Activated CD4-positive, alpha-beta T cell treated with anti-CD3 and anti-CD28 coated beads, Interleukin-2, Interleukin-4, amounts not matched to agents 100 ng/mL and 50 ng/mL, durations not matched to agents 16 hours and 8 hours (primary cell): ENCODE measurements around the gene LCE1B.

ENCODE experiments used
- DNase-seq: peaks from one replicate; pipeline ENCODE4 v3.0.0-alpha.2; 2020; ENCODE audit warnings: low spot score

The LCE1B gene

DNA sequence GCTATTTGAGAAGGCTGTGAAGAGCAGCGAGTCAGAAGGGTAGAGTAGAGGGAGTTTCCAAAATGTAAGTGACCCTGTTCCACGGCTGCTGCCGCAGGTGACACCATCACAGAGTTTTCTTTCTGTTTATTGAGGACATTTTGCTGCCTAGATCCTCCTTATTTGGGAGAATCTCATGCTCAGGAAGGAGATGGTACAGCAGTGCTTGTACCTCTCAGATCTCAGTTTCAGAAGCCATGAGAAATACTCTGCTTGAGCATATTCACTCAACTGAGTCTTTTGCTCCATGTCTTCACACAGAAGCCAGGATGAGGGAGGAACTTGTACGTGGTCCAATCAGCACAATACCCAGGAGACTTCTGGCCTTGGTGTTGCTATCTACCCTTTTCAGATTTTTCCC lies 49.6 kb downstream of the LCE1B start:
- no peak for DNase-seq
